Upper lobe of left lung (tissue), 6 donors: Measurements from ENCODE around the gene SLCO3A1. TPM values are rescaled to one million over a fixed set of nuclear protein-coding genes. Genes with fewer than 3 reads are reported as not detected.

Experiments used
- ATAC-seq, 2 donors: fragments of 200-7000 bp; cut with Tn5 transposase; one replicate each; pipeline ENCODE4 v1.9.1; 2022; ENCODE audit warnings: mild to moderate bottlenecking in 2 of 2, moderate library complexity in 2 of 2; ENCODE audit not compliant: low FRiP score in 2 of 2
- DNase-seq, 2 donors: peaks; one replicate each; pipeline ENCODE4 v3.0.0-alpha.2; 2019 to 2020
- H3K27ac ChIP-seq, 4 donors: fragments of 200-600 bp; sonication (generic); one replicate each; pipeline ENCODE4 v1.5.1; 2016 to 2019
- H3K27me3 ChIP-seq, 4 donors: fragments of 200-600 bp; sonication (generic); one replicate each; pipeline ENCODE4 v1.5.1; 2017 to 2019
- H3K36me3 ChIP-seq, 4 donors: fragments of 200-600 bp; sonication (generic); one replicate each; pipeline ENCODE4 v1.5.1; 2016 to 2019
- H3K4me1 ChIP-seq, 4 donors: fragments of 200-600 bp; sonication (generic); one replicate each; pipeline ENCODE4 v1.5.1; 2018 to 2019
- H3K4me3 ChIP-seq, 4 donors: fragments of 200-600 bp; sonication (generic); one replicate each; pipeline ENCODE4 v1.5.1; 2017 to 2019; ENCODE audit warnings: mild to moderate bottlenecking in 2 of 4, moderate library complexity in 1 of 4
- H3K9me3 ChIP-seq, 4 donors: fragments of 200-600 bp; sonication (generic); one replicate each; pipeline ENCODE4 v1.5.1; 2018 to 2019
- EP300 ChIP-seq, 4 donors: sonication (generic); formaldehyde crosslinking; IDR thresholded peaks; one replicate each; pipeline ENCODE4 v1.5.1; 2017; ENCODE audit warnings: antibody characterized with exemption in 4 of 4, control low read depth in 2 of 4
- POLR2A ChIP-seq, 4 donors: fragments of 450-650 bp; IDR thresholded peaks; one replicate each; pipeline ENCODE4 v1.5.1; 2016 to 2017; ENCODE audit warnings: antibody characterized with exemption in 4 of 4, mild to moderate bottlenecking in 2 of 4
- POLR2AphosphoS5 ChIP-seq, 2 donors: sonication (generic); formaldehyde crosslinking; IDR thresholded peaks; one replicate each; pipeline ENCODE4 v1.5.1; 2017; ENCODE audit warnings: antibody characterized with exemption in 2 of 2
- WGBS, 2 donors: methylation state at CpG; one replicate each; pipeline ENCODE4 v1.1.5; 2017 to 2018; 5-methylcytosine and 5-hydroxymethylcytosine counted together
- total RNA-seq, 6 donors: library from RNA; depleted of rRNA in 4 of 6; stranded (reverse); fragments of >200 nt in 4 of 6; gene quantifications; one replicate each; pipeline versions ENCODE4 v1.1.0 to v1.2.1, GENCODE V29; 2016 to 2021
- TF ChIP-seq, protein P1 (sequence below), 6 experiments: fragments of 450-650 bp in 4 of 6; fragments of 200-600 bp in 2 of 6; sonication (generic) in 2 of 6; IDR thresholded peaks; one replicate each; pipeline ENCODE4 v1.5.1; 2016 to 2019; ENCODE audit warnings: antibody characterized with exemption in 6 of 6
- donor health status: DM: no; HTN: no; CAD: no; lungs with moderate emphysema.
- donor health status: DM: no; HTN: yes; CAD: no; lungs with severe emphysema.

The SLCO3A1 gene
- total RNA-seq, 6 donors from 2014 or later: 29.3 to 56.6 (median 46.7) TPM

DNA sequence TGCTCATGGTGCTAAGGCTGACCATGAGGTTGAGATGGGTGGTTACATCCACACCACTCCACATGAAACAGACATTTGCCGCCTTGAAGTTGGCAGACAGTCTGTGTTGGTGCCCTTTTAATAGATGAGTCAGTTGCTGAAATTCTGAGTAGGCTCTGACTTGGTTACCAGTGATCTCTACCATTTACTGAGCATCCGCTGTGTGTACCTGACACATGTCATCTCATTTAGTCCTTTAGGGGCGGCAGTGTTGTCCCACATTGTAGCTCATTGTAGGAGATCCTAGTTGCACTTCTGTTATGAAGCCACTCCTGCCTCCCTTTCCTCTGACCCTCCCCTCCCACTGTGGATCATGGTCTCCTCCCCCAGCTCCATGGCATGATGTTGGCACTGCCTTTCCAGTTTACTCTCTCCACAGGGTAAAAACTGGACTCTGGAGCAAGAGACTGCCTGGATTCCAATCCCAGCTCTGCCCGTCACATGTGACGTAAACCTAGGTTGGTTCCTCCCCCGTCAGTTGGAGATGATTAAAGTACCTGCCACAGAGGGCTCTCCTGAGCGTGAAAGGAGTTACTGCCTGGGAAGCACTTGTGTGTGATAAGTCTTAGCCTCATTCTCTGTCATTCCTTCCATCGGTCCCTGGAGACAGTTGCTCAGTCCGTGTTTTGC is 21.6 kb downstream of the SLCO3A1 start:
- Histone ChIP-seq H3K27me3 (no peaks in the 10 kb centered on the region), H3K9me3 (no peaks in the 10 kb centered on the region), H3K4me3 (no peak overlapping the region), H3K27ac (peak overlapping the region; percentile 0 to 65 (median 42)), H3K36me3 (no peaks in the 10 kb centered on the region), H3K4me1 (peaks cover 4 to 18% (median 10%) of the 10 kb centered on the region in 4 donors)
- DNase-seq (peak in 1 of 2 donors; percentile 77), ATAC-seq (peak; percentile 39 to 83)
- 69 to 84% methylated on average over 9 of the region's 9 CpGs for WGBS, 2 donors
- TF ChIP-seq EP300 (IDR thresholded peaks at IDR 0.05) (peak in 1 of 4 donors; percentile 57), POLR2AphosphoS5 (IDR thresholded peaks at IDR 0.05) (peak; percentile 60 to 61)
- TF ChIP-seq, protein P1, sequence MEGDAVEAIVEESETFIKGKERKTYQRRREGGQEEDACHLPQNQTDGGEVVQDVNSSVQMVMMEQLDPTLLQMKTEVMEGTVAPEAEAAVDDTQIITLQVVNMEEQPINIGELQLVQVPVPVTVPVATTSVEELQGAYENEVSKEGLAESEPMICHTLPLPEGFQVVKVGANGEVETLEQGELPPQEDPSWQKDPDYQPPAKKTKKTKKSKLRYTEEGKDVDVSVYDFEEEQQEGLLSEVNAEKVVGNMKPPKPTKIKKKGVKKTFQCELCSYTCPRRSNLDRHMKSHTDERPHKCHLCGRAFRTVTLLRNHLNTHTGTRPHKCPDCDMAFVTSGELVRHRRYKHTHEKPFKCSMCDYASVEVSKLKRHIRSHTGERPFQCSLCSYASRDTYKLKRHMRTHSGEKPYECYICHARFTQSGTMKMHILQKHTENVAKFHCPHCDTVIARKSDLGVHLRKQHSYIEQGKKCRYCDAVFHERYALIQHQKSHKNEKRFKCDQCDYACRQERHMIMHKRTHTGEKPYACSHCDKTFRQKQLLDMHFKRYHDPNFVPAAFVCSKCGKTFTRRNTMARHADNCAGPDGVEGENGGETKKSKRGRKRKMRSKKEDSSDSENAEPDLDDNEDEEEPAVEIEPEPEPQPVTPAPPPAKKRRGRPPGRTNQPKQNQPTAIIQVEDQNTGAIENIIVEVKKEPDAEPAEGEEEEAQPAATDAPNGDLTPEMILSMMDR (IDR thresholded peaks at IDR 0.05): no peak

DNA sequence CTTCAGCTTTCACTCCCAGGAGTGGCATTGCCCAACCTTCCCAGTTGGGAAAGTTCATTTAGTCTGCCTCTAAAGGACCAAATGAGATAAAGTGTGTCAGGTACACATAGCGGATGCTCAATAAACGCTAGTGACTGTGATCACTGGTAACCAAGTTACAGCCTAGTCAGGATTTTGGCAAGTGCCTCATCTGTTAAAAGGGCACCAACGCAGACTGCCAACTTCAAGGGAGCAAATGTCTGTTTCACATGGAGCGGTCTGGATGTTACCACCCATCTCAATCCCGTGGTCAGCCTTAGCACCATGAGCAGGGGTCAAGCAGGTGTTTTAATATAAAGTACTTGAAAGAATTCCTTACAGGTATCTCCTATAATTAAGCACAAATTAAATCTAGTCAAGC is 22.7 kb downstream of the SLCO3A1 start:
- Histone ChIP-seq H3K27me3 (no peaks in the 10 kb centered on the region), H3K4me3 (no peak overlapping the region), H3K36me3 (no peaks in the 10 kb centered on the region), H3K27ac (no peak overlapping the region), H3K4me1 (peaks cover 4 to 18% (median 10%) of the 10 kb centered on the region in 4 donors), H3K9me3 (no peaks in the 10 kb centered on the region)
- ATAC-seq (no peak), DNase-seq (no peak)
- 95% methylated on average over 4 to 5 of the region's 5 CpGs for whole genome bisulfite sequencing, 2 donors
- TF ChIP-seq EP300 (IDR thresholded peaks at IDR 0.05) (no peak), POLR2AphosphoS5 (IDR thresholded peaks at IDR 0.05) (no peak), POLR2A (IDR thresholded peaks at IDR 0.05) (no peak)
- TF ChIP-seq, protein P1 (IDR thresholded peaks at IDR 0.05): no peak

DNA sequence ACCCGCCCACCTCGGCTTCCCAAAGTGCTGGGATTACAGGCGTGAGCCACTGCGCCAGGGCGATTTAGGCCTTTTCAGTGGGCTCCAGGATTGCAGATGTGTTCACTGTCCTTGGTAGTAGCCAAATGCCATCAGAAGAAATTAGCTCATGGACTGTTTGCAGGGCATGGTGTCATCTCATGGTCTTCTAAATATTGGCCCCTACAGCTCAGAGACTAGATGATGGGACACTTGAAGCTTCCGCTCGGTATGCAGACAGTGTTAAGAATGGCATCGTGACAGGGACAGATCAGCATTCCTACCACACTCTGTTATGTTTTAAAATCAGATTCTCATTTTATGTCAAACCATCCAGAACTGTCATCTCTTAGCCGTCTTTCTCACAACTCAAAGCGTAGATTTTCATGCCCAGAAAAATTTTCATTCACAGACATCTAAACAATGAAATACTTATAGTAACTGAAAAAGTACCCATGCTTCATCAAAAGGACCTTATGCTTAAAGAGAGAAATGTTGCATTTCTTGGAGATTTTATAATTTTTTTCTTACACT is 24.9 kb downstream of the SLCO3A1 start:
- TF ChIP-seq POLR2A (IDR thresholded peaks at IDR 0.05): no peak
- TF ChIP-seq EP300 (IDR thresholded peaks at IDR 0.05): no peak
- TF ChIP-seq POLR2AphosphoS5 (IDR thresholded peaks at IDR 0.05): no peak
- TF ChIP-seq, protein P1 (IDR thresholded peaks at IDR 0.05): no peak
- no peaks in the 10 kb centered on the region for H3K9me3 ChIP-seq
- no peak overlapping the region for H3K4me3 ChIP-seq
- no peaks in the 10 kb centered on the region for H3K36me3 ChIP-seq
- H3K4me1 ChIP-seq: peaks cover 11 to 14% (median 12%) of the 10 kb centered on the region in 4 donors
- no peak overlapping the region for H3K27ac ChIP-seq
- H3K27me3 ChIP-seq: no peaks in the 10 kb centered on the region
- no peak for ATAC-seq
- DNase-seq: peak in 1 of 2 donors; percentile 15
- 94 to 98% methylated on average over 10 of the region's 10 CpGs for whole genome bisulfite sequencing, 2 donors

DNA sequence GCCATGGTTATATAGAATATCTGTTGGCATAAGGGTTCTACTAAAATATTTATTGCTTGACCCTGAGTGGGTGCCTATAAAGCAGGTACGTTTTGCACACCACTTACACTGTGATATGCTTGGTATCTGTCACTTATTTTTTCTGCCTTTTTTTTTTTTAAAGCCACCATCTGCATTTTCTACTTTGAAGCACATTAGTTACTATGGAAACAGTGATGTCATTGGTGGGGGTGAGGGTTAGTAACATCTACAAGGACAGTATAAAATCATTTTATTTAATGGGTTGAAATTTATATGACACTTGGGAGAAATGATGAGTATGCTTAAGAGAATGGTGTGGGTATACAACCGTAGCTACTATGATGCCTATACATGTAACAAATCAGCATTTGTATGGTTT is 25.6 kb downstream of the SLCO3A1 start:
- Histone ChIP-seq H3K9me3 (no peaks in the 10 kb centered on the region), H3K4me1 (peaks cover 6 to 13% (median 13%) of the 10 kb centered on the region in 4 donors), H3K27me3 (no peaks in the 10 kb centered on the region), H3K36me3 (no peaks in the 10 kb centered on the region), H3K27ac (no peak overlapping the region), H3K4me3 (no peak overlapping the region)
- DNase-seq (no peak), ATAC-seq (no peak)
- TF ChIP-seq, protein P1 (IDR thresholded peaks at IDR 0.05): no peak
- TF ChIP-seq EP300 (IDR thresholded peaks at IDR 0.05) (no peak), POLR2A (IDR thresholded peaks at IDR 0.05) (no peak), POLR2AphosphoS5 (IDR thresholded peaks at IDR 0.05) (no peak)
- 78 to 82% methylated on average over 2 of the region's 2 CpGs for WGBS, 2 donors
